Adrenal gland (tissue), 12 donors: ENCODE results near the gene APBA2. TPM values are rescaled to one million over a fixed set of nuclear protein-coding genes. Genes with fewer than 3 reads are reported as not detected.

ENCODE experiments used
- DNase-seq, 7 donors: peaks; one replicate each; pipeline ENCODE4 v3.0.0-alpha.2; 2019 to 2020
- H3K27ac ChIP-seq, 5 donors: fragments of 200-600 bp; sonication (generic) in 4 of 5; 1 replicate in 3 of 5; 2 replicates in 2 of 5; pipeline versions ENCODE4 v1.5.1 to v1.8.0; 2016 to 2020; ENCODE audit warnings: mild to moderate bottlenecking in 1 of 5
- H3K27me3 ChIP-seq: fragments of 200-600 bp; 2 replicates; pipeline ENCODE4 v1.8.0; 2021
- H3K36me3 ChIP-seq, 2 donors: fragments of 200-600 bp; replicated peaks in 1 of 2; 1 replicate in 1 of 2; 2 replicates in 1 of 2; pipeline versions ENCODE4 v1.5.1 to v1.8.0; 2018 to 2022
- H3K4me1 ChIP-seq, 2 donors: fragments of 200-600 bp; replicated peaks in 1 of 2; 1 replicate in 1 of 2; 2 replicates in 1 of 2; pipeline versions ENCODE4 v1.5.1 to v1.8.0; 2018 to 2021
- H3K4me3 ChIP-seq, 4 donors: fragments of 200-600 bp; sonication (generic) in 3 of 4; one replicate each; pipeline ENCODE4 v1.5.1; 2016 to 2018
- H3K9me3 ChIP-seq, 3 donors: fragments of 200-600 bp; sonication (generic) in 1 of 3; replicated peaks in 1 of 3; 1 replicate in 2 of 3; 2 replicates in 1 of 3; pipeline versions ENCODE4 v1.5.1 to v1.8.0; 2016 to 2021
- POLR2A ChIP-seq, 2 donors: fragments of 450-650 bp; IDR thresholded peaks; one replicate each; pipeline ENCODE4 v1.6.1; 2017; ENCODE audit warnings: antibody characterized with exemption in 2 of 2, mild to moderate bottlenecking in 2 of 2, moderate library complexity in 1 of 2
- WGBS, 4 donors: extraction: QIAGEN DNeasy Blood & Tissue Kit in 2 of 4; methylation state at CpG; one replicate each; pipeline versions ENCODE4 v1.1.5 to v1.1.7; 2013 to 2017; 5-methylcytosine and 5-hydroxymethylcytosine counted together
- intact Hi-C, 2 donors: fragments of 100-400 bp; cut with DNase I; formaldehyde crosslinking; loops; one replicate each; pipeline versions ENCODE4 v1.14.1 to v1.15.0; 2022 to 2023
- polyA plus RNA-seq, 3 donors: library from polyadenylated mRNA; stranded (reverse); fragments of 200-250 nt in 2 of 3; fragments of 350-450 nt in 1 of 3; fragmentation: Illumina TruSeq in 1 of 3; extraction: RNeasy Lipid Tissue Mini Kit (QIAGEN cat#74804) in 1 of 3; gene quantifications; one replicate each; pipeline ENCODE4 v1.2.3, GENCODE V29; 2013 to 2014
- total RNA-seq, 9 donors: library from RNA; depleted of rRNA in 4 of 9; stranded (reverse); fragments of >200 nt in 4 of 9; fragments of 120-200 nt in 1 of 9; fragmentation: NEBNext Ultra II Directional in 1 of 9; extraction: Animal tissue kit (Norgen Biotek cat#: 25700) in 1 of 9; gene quantifications; one replicate each; pipeline versions ENCODE4 v1.1.0 to v1.2.4, GENCODE V29; 2013 to 2023
- TF ChIP-seq, protein P1 (sequence below), 6 experiments: fragments of 450-650 bp in 4 of 6; fragments of 200-600 bp in 2 of 6; sonication (generic) in 1 of 6; IDR thresholded peaks; 1 replicate in 5 of 6; 2 replicates in 1 of 6; pipeline versions ENCODE4 v1.5.1 to v1.8.0; 2016 to 2021; ENCODE audit warnings: antibody characterized with exemption in 6 of 6, mild to moderate bottlenecking in 2 of 6, moderate library complexity in 1 of 6
- donor health status: healthy with polysubstance abuse.
- donor health status: Bipolar disorder and iron deficiency.
- donor health status: DM: yes; HTN: yes; CAD: no.
- donor health status: DM: no; HTN: no; CAD: no.
- donor health status: DM: no; HTN: no; CAD: no.
- donor health status: DM: yes; HTN: yes; CAD: no.

APBA2 gene
- total and polyA plus RNA-seq, 12 donors, result 2.1 to 13.2 (median 4.7) TPM

DNA sequence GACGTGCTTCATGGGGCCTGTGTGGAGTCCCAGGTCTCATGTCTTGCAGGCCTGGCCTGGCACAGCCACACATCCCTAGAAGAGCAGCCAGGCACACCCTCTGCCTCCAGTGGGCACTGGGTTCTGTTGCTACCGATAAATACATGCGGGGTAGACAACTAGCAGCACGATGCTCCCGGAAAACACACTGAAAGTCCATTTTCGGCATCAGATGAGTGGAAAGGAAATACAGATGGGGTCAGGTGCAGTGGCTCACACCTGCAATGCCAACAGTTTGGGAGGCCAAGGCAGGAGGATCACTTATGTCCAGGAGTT, 218.7 kb downstream of the APBA2 start:
- Histone ChIP-seq H3K27ac (no peak overlapping the region), H3K4me1 (peaks cover 0 to 7% of the 10 kb centered on the region in 2 donors), H3K36me3 (no peaks in the 10 kb centered on the region), H3K9me3 (no peaks in the 10 kb centered on the region), H3K27me3 (no peaks in the 10 kb centered on the region), H3K4me3 (no peak overlapping the region)
- no peak for DNase-seq
- WGBS, 4 donors, result 86 to 97% (median 89%) methylated on average over 4 to 6 of the region's 6 CpGs
- TF ChIP-seq, protein P1, sequence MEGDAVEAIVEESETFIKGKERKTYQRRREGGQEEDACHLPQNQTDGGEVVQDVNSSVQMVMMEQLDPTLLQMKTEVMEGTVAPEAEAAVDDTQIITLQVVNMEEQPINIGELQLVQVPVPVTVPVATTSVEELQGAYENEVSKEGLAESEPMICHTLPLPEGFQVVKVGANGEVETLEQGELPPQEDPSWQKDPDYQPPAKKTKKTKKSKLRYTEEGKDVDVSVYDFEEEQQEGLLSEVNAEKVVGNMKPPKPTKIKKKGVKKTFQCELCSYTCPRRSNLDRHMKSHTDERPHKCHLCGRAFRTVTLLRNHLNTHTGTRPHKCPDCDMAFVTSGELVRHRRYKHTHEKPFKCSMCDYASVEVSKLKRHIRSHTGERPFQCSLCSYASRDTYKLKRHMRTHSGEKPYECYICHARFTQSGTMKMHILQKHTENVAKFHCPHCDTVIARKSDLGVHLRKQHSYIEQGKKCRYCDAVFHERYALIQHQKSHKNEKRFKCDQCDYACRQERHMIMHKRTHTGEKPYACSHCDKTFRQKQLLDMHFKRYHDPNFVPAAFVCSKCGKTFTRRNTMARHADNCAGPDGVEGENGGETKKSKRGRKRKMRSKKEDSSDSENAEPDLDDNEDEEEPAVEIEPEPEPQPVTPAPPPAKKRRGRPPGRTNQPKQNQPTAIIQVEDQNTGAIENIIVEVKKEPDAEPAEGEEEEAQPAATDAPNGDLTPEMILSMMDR (IDR thresholded peaks at IDR 0.05), result no peak
- TF ChIP-seq POLR2A (IDR thresholded peaks at IDR 0.05), result no peak
- intact Hi-C loops, result no loop called here

DNA sequence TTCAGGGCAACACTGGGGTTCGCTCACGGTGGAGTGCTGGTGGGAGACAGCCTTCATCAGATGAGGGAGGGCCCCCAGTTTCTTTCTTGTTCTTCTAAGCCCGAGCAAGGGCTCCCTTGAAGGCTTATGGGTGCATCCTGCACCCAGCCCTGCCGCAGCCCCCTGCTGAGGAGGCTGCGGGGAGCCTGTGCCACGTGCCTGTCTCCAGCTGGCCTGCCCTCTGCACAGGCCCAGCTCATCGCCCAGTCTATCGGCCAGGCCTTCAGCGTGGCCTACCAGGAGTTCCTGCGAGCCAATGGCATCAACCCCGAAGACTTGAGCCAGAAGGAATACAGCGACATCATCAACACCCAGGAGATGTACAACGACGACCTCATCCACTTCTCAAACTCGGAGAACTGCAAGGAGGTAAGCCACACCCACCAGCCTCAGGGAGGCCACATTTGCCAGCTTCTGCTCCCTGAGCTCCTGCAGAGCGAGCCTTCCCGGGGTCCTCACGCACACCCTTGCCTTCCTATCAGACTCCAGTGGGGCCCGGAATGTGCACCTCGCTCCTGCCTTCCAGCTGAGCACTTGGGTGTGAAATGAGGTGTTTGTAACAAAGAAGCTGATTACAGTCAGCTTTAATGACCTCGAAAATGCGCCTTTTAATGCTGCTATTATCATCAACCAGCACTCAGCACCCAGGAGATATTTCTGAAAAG, 219.5 kb downstream of the APBA2 start:
- TF ChIP-seq, protein P1 (IDR thresholded peaks at IDR 0.05), result no peak
- TF ChIP-seq POLR2A (IDR thresholded peaks at IDR 0.05), result no peak
- H3K36me3 ChIP-seq, result no peaks in the 10 kb centered on the region
- DNase-seq, result no peak
- no peak overlapping the region for H3K4me3 ChIP-seq
- no peaks in the 10 kb centered on the region for H3K27me3 ChIP-seq
- 75 to 90% (median 86%) methylated on average over 15 to 22 of the region's 22 CpGs for WGBS, 4 donors
- intact Hi-C loops, result no loop called here
- no peak overlapping the region for H3K27ac ChIP-seq
- no peaks in the 10 kb centered on the region for H3K9me3 ChIP-seq
- H3K4me1 ChIP-seq, result peaks cover 0 to 7% of the 10 kb centered on the region in 2 donors

DNA sequence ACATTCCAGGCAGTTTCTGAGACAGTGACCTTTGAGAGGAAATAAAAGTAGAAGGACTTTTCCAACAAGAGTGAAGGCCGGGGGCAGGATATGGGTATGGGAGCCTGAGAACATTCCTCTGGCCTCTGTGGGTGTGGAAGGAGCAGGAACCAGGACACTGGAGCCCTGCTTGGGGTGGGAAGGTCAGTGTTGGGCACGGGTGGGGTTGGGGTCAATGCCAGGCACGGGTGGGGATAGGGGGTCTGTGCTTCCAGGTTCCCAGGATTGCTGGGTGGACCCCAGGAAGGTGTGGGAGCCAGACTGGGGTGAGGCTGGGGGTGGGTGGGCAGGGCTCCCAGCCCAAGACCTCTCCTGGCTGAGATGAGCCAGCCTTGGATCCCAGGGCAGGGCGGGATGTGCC, 220.3 kb downstream of the APBA2 start:
- no peak for DNase-seq
- TF ChIP-seq, protein P1 (IDR thresholded peaks at IDR 0.05), result no peak
- TF ChIP-seq POLR2A (IDR thresholded peaks at IDR 0.05), result no peak
- H3K4me1 ChIP-seq, result peaks cover 0 to 7% of the 10 kb centered on the region in 2 donors
- no peaks in the 10 kb centered on the region for H3K27me3 ChIP-seq
- H3K36me3 ChIP-seq, result no peaks in the 10 kb centered on the region
- H3K9me3 ChIP-seq, result no peaks in the 10 kb centered on the region
- intact Hi-C loops, result no loop called here
- WGBS, 4 donors, result 88 to 100% (median 93%) methylated on average over 2 to 4 of the region's 4 CpGs
- no peak overlapping the region for H3K4me3 ChIP-seq
- H3K27ac ChIP-seq, result no peak overlapping the region

DNA sequence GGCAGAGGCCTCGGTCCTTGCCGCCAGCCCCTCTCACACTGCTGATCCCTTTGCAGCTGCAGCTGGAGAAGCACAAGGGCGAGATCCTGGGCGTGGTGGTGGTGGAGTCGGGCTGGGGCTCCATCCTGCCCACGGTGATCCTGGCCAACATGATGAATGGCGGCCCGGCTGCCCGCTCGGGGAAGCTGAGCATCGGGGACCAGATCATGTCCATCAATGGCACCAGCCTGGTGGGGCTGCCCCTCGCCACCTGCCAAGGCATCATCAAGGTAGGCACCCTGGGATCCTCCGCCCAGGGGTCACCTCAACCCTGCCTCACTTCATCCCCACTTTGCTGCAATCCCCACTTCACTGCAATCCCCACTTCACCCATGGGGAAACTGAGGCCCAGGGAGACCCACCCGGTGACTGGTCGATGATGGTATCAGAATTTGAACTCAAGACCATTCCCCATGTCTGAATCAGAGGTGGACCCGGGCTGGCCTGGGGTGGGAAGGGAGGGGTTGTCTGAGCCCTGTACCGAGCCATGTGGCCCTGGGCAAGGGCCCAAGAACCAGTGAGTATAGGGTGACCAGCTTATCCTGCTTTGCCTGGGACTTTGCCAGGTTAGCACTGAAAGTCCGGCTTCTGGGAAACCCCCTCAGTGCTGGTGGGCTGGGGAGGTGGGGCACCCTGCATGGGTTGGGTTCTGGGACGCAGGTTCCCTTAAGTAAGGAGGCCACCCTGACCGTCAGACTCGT, 220.9 kb downstream of the APBA2 start:
- DNase-seq, result no peak
- H3K9me3 ChIP-seq, result no peaks in the 10 kb centered on the region
- no peak overlapping the region for H3K27ac ChIP-seq
- H3K36me3 ChIP-seq, result no peaks in the 10 kb centered on the region
- no peak overlapping the region for H3K4me3 ChIP-seq
- peaks cover 0 to 7% of the 10 kb centered on the region in 2 donors for H3K4me1 ChIP-seq
- intact Hi-C loops, result no loop called here
- H3K27me3 ChIP-seq, result no peaks in the 10 kb centered on the region
- TF ChIP-seq POLR2A (IDR thresholded peaks at IDR 0.05), result no peak
- TF ChIP-seq, protein P1 (IDR thresholded peaks at IDR 0.05), result no peak
- WGBS, 4 donors, result 67 to 89% (median 87%) methylated on average over 3 to 21 of the region's 21 CpGs
